HepG2 (cell line): ENCODE results near the gene NDUFB3. TPM values are rescaled to one million over a fixed set of nuclear protein-coding genes. Genes with fewer than 3 reads are reported as not detected.

ENCODE experiments used
- ATAC-seq: fragments of 200-7000 bp; cut with Tn5 transposase; 3 replicates; pipeline ENCODE4 v1.9.1; 2020; ENCODE audit warnings: mild to moderate bottlenecking, moderate library complexity
- BruUV-seq: library from RNA; stranded (reverse); fragments of 400-500 nt; replicated peaks from 2 replicates; lab custom pipeline; 2021; lab: Mats Ljungman, UMichigan
- CTCF ChIA-PET: fragments of 300-600 bp; formaldehyde crosslinking; extraction: SDS; loops from one replicate; lab custom pipeline; 2021; ENCODE audit warnings: low total read pairs, inconsistent platforms, low intra/inter-chr PET ratio; lab: Yijun Ruan, JAX
- POLR2A ChIA-PET: fragments of 350-600 bp; sonication (Branson Sonifier 250); formaldehyde crosslinking; loops from one replicate; lab custom pipeline; 2020; ENCODE audit warnings: antibody characterized with exemption, inconsistent platforms; lab: Yijun Ruan, JAX
- DNase-seq: peaks from one replicate; pipeline ENCODE4 v3.0.0-alpha.2; 2015; ENCODE audit warnings: low spot score
- FAIRE-seq: peaks from 3 replicates; lab custom pipeline; 2011; peaks lifted over from hg19 to GRCh38; lab: Jason Lieb, UNC
- H2AFZ ChIP-seq: one replicate; pipeline ENCODE4 v1.6.1; 2011; ENCODE audit warnings: low read length, inconsistent platforms
- H3K27ac ChIP-seq: fragments of 300-600 bp; 3 replicates; pipeline ENCODE4 v1.8.0; 2011; ENCODE audit warnings: mixed run types, mild to moderate bottlenecking, mixed read lengths, low read length, inconsistent platforms; ENCODE audit not compliant: insufficient read depth; ENCODE audit errors: extremely low read length
- H3K27me3 ChIP-seq, 2 experiments: fragments of 200-600 bp in 1 of 2; 2 replicates in 1 of 2; 3 replicates in 1 of 2; pipeline versions ENCODE4 v1.6.0 to v1.8.0; 2011; ENCODE audit warnings: low read length in 2 of 2, mild to moderate bottlenecking in 2 of 2, moderate library complexity in 2 of 2, inconsistent platforms in 1 of 2; ENCODE audit not compliant: insufficient read depth in 2 of 2, control insufficient read depth in 1 of 2
- H3K36me3 ChIP-seq, 2 experiments: fragments of 200-600 bp in 1 of 2; replicated peaks in 1 of 2; 2 replicates in 1 of 2; 3 replicates in 1 of 2; pipeline versions ENCODE4 v1.5.1 to v1.8.0; 2011; ENCODE audit warnings: low read length in 2 of 2, inconsistent platforms in 1 of 2; ENCODE audit not compliant: insufficient read depth in 2 of 2, control insufficient read depth in 1 of 2
- H3K4me1 ChIP-seq: 2 replicates; pipeline ENCODE4 v1.5.1; 2012; ENCODE audit warnings: low read length, inconsistent platforms; ENCODE audit not compliant: insufficient read depth
- H3K4me2 ChIP-seq: 2 replicates; pipeline ENCODE4 v1.6.0; 2011; ENCODE audit warnings: low read depth, low read length, inconsistent platforms
- H3K4me3 ChIP-seq, 3 experiments: fragments of 200-600 bp in 1 of 3; sonication (generic), shearing (Covaris generic) in 1 of 3; replicated peaks in 1 of 3; 2 replicates each; pipeline ENCODE4 v1.5.1; 2011 to 2016; ENCODE audit warnings: low read length in 3 of 3, inconsistent platforms in 2 of 3, low read depth in 2 of 3, mild to moderate bottlenecking in 2 of 3, control low read depth in 1 of 3, mixed read lengths in 1 of 3; ENCODE audit not compliant: insufficient read depth in 1 of 3
- H3K79me2 ChIP-seq: one replicate; pipeline ENCODE4 v1.6.1; 2011; ENCODE audit warnings: low read length, inconsistent platforms; ENCODE audit not compliant: insufficient read depth
- H3K9ac ChIP-seq: 2 replicates; pipeline ENCODE4 v1.6.0; 2011; ENCODE audit warnings: mild to moderate bottlenecking, low read depth, low read length, inconsistent platforms; ENCODE audit not compliant: insufficient read depth
- H3K9me3 ChIP-seq: 2 replicates; pipeline ENCODE4 v1.5.1; 2012; ENCODE audit warnings: mild to moderate bottlenecking, low read length
- H4K20me1 ChIP-seq: 2 replicates; pipeline ENCODE4 v1.6.0; 2011; ENCODE audit warnings: inconsistent platforms, mild to moderate bottlenecking, low read length, moderate library complexity; ENCODE audit not compliant: insufficient read depth
- DNMT3B ChIP-seq: conservative IDR thresholded peaks from 2 replicates; pipeline ENCODE4 v1.6.1; 2016; ENCODE audit warnings: missing biosample characterization, control low read depth
- E2F2 ChIP-seq: sonication (generic); formaldehyde crosslinking; IDR thresholded peaks from 2 replicates; pipeline ENCODE4 v1.4.0; 2020; ENCODE audit warnings: missing genetic modification reagents, borderline replicate concordance
- HNRNPH1 ChIP-seq: fragments of 200-400 bp; formaldehyde crosslinking; optimal IDR thresholded peaks from 2 replicates; pipeline ENCODE3; 2017; ENCODE audit warnings: mild to moderate bottlenecking, low read depth, low read length
- NBN ChIP-seq: fragments of 450-650 bp; conservative IDR thresholded peaks from 2 replicates; pipeline ENCODE4 v1.6.1; 2017
- PBX2 ChIP-seq: IDR thresholded peaks from 2 replicates; pipeline ENCODE4 v1.6.1; 2016; ENCODE audit warnings: control low read depth
- RARA ChIP-seq: IDR thresholded peaks from 2 replicates; pipeline ENCODE4 v1.6.1; 2016; ENCODE audit warnings: missing genetic modification reagents, missing compliant biosample characterization
- SIX4 ChIP-seq: sonication (generic); formaldehyde crosslinking; IDR thresholded peaks from 2 replicates; pipeline ENCODE4 v1.4.0; 2020; ENCODE audit warnings: missing genetic modification reagents
- SP2 ChIP-seq: sonication (generic); formaldehyde crosslinking; IDR thresholded peaks from 2 replicates; pipeline ENCODE4 v1.5.1; 2020; ENCODE audit warnings: mild to moderate bottlenecking, missing genetic modification reagents
- TBX3 ChIP-seq: fragments of 450-650 bp; IDR thresholded peaks from 2 replicates; pipeline ENCODE4 v1.6.1; 2017; ENCODE audit warnings: antibody characterized with exemption, mild to moderate bottlenecking, inconsistent platforms, borderline replicate concordance
- WIZ ChIP-seq: sonication (generic); formaldehyde crosslinking; IDR thresholded peaks from 2 replicates; pipeline ENCODE4 v1.5.1; 2020; ENCODE audit warnings: mild to moderate bottlenecking, missing genetic modification reagents
- ZIK1 ChIP-seq: sonication (generic); formaldehyde crosslinking; IDR thresholded peaks from 2 replicates; pipeline ENCODE4 v1.5.0; 2020; ENCODE audit warnings: mild to moderate bottlenecking, low read depth, missing genetic modification reagents, borderline replicate concordance
- ZNF260 ChIP-seq: sonication (generic); formaldehyde crosslinking; IDR thresholded peaks from 2 replicates; pipeline ENCODE4 v1.4.0; 2020; ENCODE audit warnings: missing genetic modification reagents, low read depth, mild to moderate bottlenecking, borderline replicate concordance
- WGBS: methylation state at CpG from one replicate; pipeline ENCODE4 v1.1.6; 2017; ENCODE audit warnings: low lambda C conversion rate; 5-methylcytosine and 5-hydroxymethylcytosine counted together
- in situ Hi-C: cut with HindIII; loops from 2 replicates; pipeline ENCODE4 v1.10.0; 2017; ENCODE audit warnings: low pct_unique_long_range_greater_than_20kb; ENCODE audit not compliant: extremely low pct_ligation_motif_present
- intact Hi-C: fragments of 100-400 bp; cut with micrococcal nuclease; formaldehyde crosslinking; loops from one replicate; pipeline ENCODE4 v1.10.0; 2022; ENCODE audit not compliant: unreplicated experiment
- polyA plus RNA-seq, 8 experiments: library from polyadenylated mRNA; depleted of rRNA in 3 of 8; stranded (reverse) in 7 of 8; unstranded in 1 of 8; fragments of >200 nt; fragmentation: Illumina TruSeq in 4 of 8; extraction: Trizol in 4 of 8; gene quantifications; 2 replicates each; pipeline versions ENCODE4 v1.2.1 to v1.2.3, GENCODE V29; 2011 to 2016; ENCODE audit warnings: low read depth in 4 of 8, missing spikeins in 1 of 8, mixed read lengths in 1 of 8; ENCODE audit not compliant: insufficient read depth in 1 of 8
- total RNA-seq, 5 experiments: library from RNA; depleted of rRNA; stranded (reverse); fragments of >200 nt; fragmentation: Illumina TruSeq; extraction: Trizol; gene quantifications; 2 replicates each; pipeline ENCODE4 v1.2.3, GENCODE V29; 2016; ENCODE audit warnings: low read depth in 1 of 5
- TF ChIP-seq, protein P1 (sequence below): sonication (generic); formaldehyde crosslinking; IDR thresholded peaks from 2 replicates; pipeline ENCODE4 v1.8.0; 2022; ENCODE audit warnings: mild to moderate bottlenecking, missing genetic modification reagents, moderate library complexity
- TF ChIP-seq, protein P2 (sequence below): sonication (generic); formaldehyde crosslinking; IDR thresholded peaks from 2 replicates; pipeline ENCODE4 v1.8.1; 2023; ENCODE audit warnings: missing genetic modification reagents, inconsistent platforms, borderline replicate concordance
- TF ChIP-seq, protein P3 (sequence below): sonication (generic); formaldehyde crosslinking; IDR thresholded peaks from 2 replicates; pipeline ENCODE4 v1.4.0; 2020; ENCODE audit warnings: missing genetic modification reagents, mild to moderate bottlenecking, borderline replicate concordance

Gene NDUFB3
- total and polyA plus RNA-seq, 2 of the 13 experiments (the other 11 are each of a cell fraction or from before 2014, with no cell fraction given): 50.7 to 159 TPM

- no peak for TF ChIP-seq E2F2 (CRISPR knock-in tag)
- no peak for TF ChIP-seq RARA (CRISPR knock-in tag)
- TF ChIP-seq DNMT3B (CRISPR knock-in tag): no peak
- TF ChIP-seq WIZ (CRISPR knock-in tag): no peak
- TF ChIP-seq, protein P1, sequence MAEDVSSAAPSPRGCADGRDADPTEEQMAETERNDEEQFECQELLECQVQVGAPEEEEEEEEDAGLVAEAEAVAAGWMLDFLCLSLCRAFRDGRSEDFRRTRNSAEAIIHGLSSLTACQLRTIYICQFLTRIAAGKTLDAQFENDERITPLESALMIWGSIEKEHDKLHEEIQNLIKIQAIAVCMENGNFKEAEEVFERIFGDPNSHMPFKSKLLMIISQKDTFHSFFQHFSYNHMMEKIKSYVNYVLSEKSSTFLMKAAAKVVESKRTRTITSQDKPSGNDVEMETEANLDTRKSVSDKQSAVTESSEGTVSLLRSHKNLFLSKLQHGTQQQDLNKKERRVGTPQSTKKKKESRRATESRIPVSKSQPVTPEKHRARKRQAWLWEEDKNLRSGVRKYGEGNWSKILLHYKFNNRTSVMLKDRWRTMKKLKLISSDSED: no peak
- no peak for TF ChIP-seq SP2 (CRISPR knock-in tag)
- TF ChIP-seq ZNF260 (CRISPR knock-in tag): no peak
These were observed 36.5 kb downstream of the NDUFB3 start (continued) for GRCh38 chr2:201108341-201108740.

DNA sequence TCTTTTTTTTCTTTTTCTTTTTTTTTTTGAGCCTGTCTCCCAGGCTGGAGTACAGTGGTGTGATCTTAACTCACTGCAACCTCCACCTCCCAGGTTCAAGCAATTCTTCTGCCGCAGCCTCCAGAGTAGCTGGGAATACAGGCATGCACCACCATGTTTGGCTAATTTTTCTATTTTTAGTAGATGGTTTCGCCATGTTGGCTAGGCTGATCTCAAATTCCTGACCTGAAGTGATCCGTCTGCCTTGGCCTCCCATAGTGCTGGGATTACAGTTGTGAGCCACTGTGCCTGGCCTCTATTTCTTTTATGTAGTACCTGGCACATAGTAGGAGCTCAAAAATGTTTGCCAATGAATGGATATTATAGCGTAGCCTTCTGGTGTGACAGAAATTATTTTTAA is 37.4 kb downstream of the NDUFB3 start:
- Histone ChIP-seq H3K79me2 (no peaks in the 10 kb centered on the region), H3K4me2 (no peak overlapping the region), H2AFZ (no peak overlapping the region), H3K27ac (no peak overlapping the region), H3K36me3 (no peaks in the 10 kb centered on the region), H3K9ac (no peak overlapping the region), H4K20me1 (no peaks in the 10 kb centered on the region), H3K9me3 (no peaks in the 10 kb centered on the region), H3K27me3 (no peaks in the 10 kb centered on the region), H3K4me1 (peaks cover 40% of the 10 kb centered on the region), H3K4me3 (no peak overlapping the region)
- WGBS: 95% methylated on average over 4 of the region's 4 CpGs
- no peak for FAIRE-seq
- TF ChIP-seq, protein P2, sequence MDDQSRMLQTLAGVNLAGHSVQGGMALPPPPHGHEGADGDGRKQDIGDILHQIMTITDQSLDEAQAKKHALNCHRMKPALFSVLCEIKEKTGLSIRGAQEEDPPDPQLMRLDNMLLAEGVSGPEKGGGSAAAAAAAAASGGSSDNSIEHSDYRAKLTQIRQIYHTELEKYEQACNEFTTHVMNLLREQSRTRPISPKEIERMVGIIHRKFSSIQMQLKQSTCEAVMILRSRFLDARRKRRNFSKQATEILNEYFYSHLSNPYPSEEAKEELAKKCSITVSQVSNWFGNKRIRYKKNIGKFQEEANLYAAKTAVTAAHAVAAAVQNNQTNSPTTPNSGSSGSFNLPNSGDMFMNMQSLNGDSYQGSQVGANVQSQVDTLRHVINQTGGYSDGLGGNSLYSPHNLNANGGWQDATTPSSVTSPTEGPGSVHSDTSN: no peak
- no peak for TF ChIP-seq SIX4 (CRISPR knock-in tag)
- TF ChIP-seq PBX2 (CRISPR knock-in tag): no peak
- TF ChIP-seq TBX3: no peak
- TF ChIP-seq HNRNPH1: no peak
- TF ChIP-seq NBN: no peak
- TF ChIP-seq, protein P3, sequence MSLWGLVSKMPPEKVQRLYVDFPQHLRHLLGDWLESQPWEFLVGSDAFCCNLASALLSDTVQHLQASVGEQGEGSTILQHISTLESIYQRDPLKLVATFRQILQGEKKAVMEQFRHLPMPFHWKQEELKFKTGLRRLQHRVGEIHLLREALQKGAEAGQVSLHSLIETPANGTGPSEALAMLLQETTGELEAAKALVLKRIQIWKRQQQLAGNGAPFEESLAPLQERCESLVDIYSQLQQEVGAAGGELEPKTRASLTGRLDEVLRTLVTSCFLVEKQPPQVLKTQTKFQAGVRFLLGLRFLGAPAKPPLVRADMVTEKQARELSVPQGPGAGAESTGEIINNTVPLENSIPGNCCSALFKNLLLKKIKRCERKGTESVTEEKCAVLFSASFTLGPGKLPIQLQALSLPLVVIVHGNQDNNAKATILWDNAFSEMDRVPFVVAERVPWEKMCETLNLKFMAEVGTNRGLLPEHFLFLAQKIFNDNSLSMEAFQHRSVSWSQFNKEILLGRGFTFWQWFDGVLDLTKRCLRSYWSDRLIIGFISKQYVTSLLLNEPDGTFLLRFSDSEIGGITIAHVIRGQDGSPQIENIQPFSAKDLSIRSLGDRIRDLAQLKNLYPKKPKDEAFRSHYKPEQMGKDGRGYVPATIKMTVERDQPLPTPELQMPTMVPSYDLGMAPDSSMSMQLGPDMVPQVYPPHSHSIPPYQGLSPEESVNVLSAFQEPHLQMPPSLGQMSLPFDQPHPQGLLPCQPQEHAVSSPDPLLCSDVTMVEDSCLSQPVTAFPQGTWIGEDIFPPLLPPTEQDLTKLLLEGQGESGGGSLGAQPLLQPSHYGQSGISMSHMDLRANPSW (CRISPR knock-in tag): no peak
- TF ChIP-seq ZIK1: no peak
- intact Hi-C loops: no loop called here
- no TSS peak for BruUV-seq
- DNase-seq: no peak
- in situ Hi-C loops: no loop called here
- CTCF ChIA-PET: no interaction called here
- no peak for ATAC-seq
- POLR2A ChIA-PET: no interaction called here
